ENCODE measurements around the gene ARHGAP45. TPM values are rescaled to one million over a fixed set of nuclear protein-coding genes. Genes with fewer than 3 reads are reported as not detected.

ARHGAP45 gene
- total RNA-seq, 2 donors from 2014 or later, result 320 to 338 TPM

GRCh38 chr19:1116726-1117581, 50.0 kb downstream of the ARHGAP45 start:
- ATAC-seq, result no peak
- Mint-ChIP-seq H3K36me3 (no peaks in the 10 kb centered on the region), H3K4me1 (ENCODE audit: low read depth in 2 of 2) (peaks cover 0 to 3% of the 10 kb centered on the region in 2 donors), H3K27ac (no peak overlapping the region), H3K9me3 (no peaks in the 10 kb centered on the region), H3K4me3 (no peak overlapping the region), H3K27me3 (no peaks in the 10 kb centered on the region)
- DNase-seq (ENCODE audit: low spot score), result no peak

- no peak for ATAC-seq
- H3K27ac Mint-ChIP-seq, result no peak overlapping the region
- peaks cover 0 to 3% of the 10 kb centered on the region in 2 donors for H3K4me1 Mint-ChIP-seq (ENCODE audit: low read depth in 2 of 2)
Observed at GRCh38 chr19:1117654-1118053, 50.7 kb downstream of the ARHGAP45 start.

GRCh38 chr19:1118999-1119398, 52.0 kb downstream of the ARHGAP45 start:
- Mint-ChIP-seq H3K4me3 (no peak overlapping the region), H3K9me3 (no peaks in the 10 kb centered on the region), H3K4me1 (ENCODE audit: low read depth in 2 of 2) (peaks cover 0 to 7% of the 10 kb centered on the region in 2 donors), H3K27me3 (no peaks in the 10 kb centered on the region), H3K27ac (no peak overlapping the region), H3K36me3 (no peaks in the 10 kb centered on the region)
- ATAC-seq (no peak), DNase-seq (ENCODE audit: low spot score) (no peak)

More at GRCh38 chr19:1117654-1118053, 50.7 kb downstream of the ARHGAP45 start:
- no peaks in the 10 kb centered on the region for H3K9me3 Mint-ChIP-seq
- no peak for DNase-seq (ENCODE audit: low spot score)
- no peaks in the 10 kb centered on the region for H3K36me3 Mint-ChIP-seq
- H3K27me3 Mint-ChIP-seq, result no peaks in the 10 kb centered on the region
- H3K4me3 Mint-ChIP-seq, result no peak overlapping the region

- Mint-ChIP-seq H3K27ac (no peak overlapping the region), H3K9me3 (no peaks in the 10 kb centered on the region), H3K36me3 (no peaks in the 10 kb centered on the region), H3K4me1 (ENCODE audit: low read depth in 2 of 2) (peaks cover 0 to 7% of the 10 kb centered on the region in 2 donors), H3K27me3 (no peaks in the 10 kb centered on the region), H3K4me3 (no peak overlapping the region)
- DNase-seq (ENCODE audit: low spot score) (no peak), ATAC-seq (no peak)
Observed at GRCh38 chr19:1119475-1120217, 52.7 kb downstream of the ARHGAP45 start.

- no peak for ATAC-seq
- Mint-ChIP-seq H3K9me3 (no peaks in the 10 kb centered on the region), H3K27me3 (no peaks in the 10 kb centered on the region), H3K4me3 (no peak overlapping the region), H3K36me3 (no peaks in the 10 kb centered on the region), H3K27ac (no peak overlapping the region), H3K4me1 (ENCODE audit: low read depth in 2 of 2) (peaks cover 0 to 13% of the 10 kb centered on the region in 2 donors)
- no peak for DNase-seq (ENCODE audit: low spot score)
Observed at GRCh38 chr19:1121395-1121794, 54.4 kb downstream of the ARHGAP45 start.

GRCh38 chr19:1122021-1122971, 55.3 kb downstream of the ARHGAP45 start:
- Mint-ChIP-seq H3K4me3 (no peak overlapping the region), H3K4me1 (ENCODE audit: low read depth in 2 of 2) (peaks cover 0 to 17% of the 10 kb centered on the region in 2 donors), H3K27me3 (no peaks in the 10 kb centered on the region), H3K27ac (no peak overlapping the region), H3K36me3 (no peaks in the 10 kb centered on the region), H3K9me3 (no peaks in the 10 kb centered on the region)
- ATAC-seq (no peak), DNase-seq (ENCODE audit: low spot score) (no peak)

GRCh38 chr19:1122972-1123363, 56.0 kb downstream of the ARHGAP45 start:
- Mint-ChIP-seq H3K4me1 (ENCODE audit: low read depth in 2 of 2) (peaks cover 0 to 23% of the 10 kb centered on the region in 2 donors), H3K9me3 (no peaks in the 10 kb centered on the region), H3K36me3 (no peaks in the 10 kb centered on the region), H3K27ac (no peak overlapping the region), H3K4me3 (no peak overlapping the region), H3K27me3 (no peaks in the 10 kb centered on the region)
- DNase-seq (ENCODE audit: low spot score) (peak; percentile 78), ATAC-seq (peak; percentile 80 to 87)

GRCh38 chr19:1123381-1123780, 56.4 kb downstream of the ARHGAP45 start:
- DNase-seq (ENCODE audit: low spot score) (no peak), ATAC-seq (peak in 1 of 2 donors; percentile 3)
- no peaks in the 10 kb centered on the region for H3K9me3 Mint-ChIP-seq
- H3K27me3 Mint-ChIP-seq, result no peaks in the 10 kb centered on the region
- no peak overlapping the region for H3K4me3 Mint-ChIP-seq
- H3K4me1 Mint-ChIP-seq (ENCODE audit: low read depth in 2 of 2), result peaks cover 0 to 23% of the 10 kb centered on the region in 2 donors
- no peaks in the 10 kb centered on the region for H3K36me3 Mint-ChIP-seq
- no peak overlapping the region for H3K27ac Mint-ChIP-seq

- no peak overlapping the region for H3K4me3 Mint-ChIP-seq
- DNase-seq (ENCODE audit: low spot score) (no peak), ATAC-seq (no peak)
- no peaks in the 10 kb centered on the region for H3K27me3 Mint-ChIP-seq
- no peak overlapping the region for H3K27ac Mint-ChIP-seq
- no peaks in the 10 kb centered on the region for H3K9me3 Mint-ChIP-seq
- peaks cover 0 to 25% of the 10 kb centered on the region in 2 donors for H3K4me1 Mint-ChIP-seq (ENCODE audit: low read depth in 2 of 2)
- no peaks in the 10 kb centered on the region for H3K36me3 Mint-ChIP-seq
Observed at GRCh38 chr19:1123885-1124677, 57.1 kb downstream of the ARHGAP45 start.

GRCh38 chr19:1125601-1126467, 58.9 kb downstream of the ARHGAP45 start:
- peaks cover 0 to 35% of the 10 kb centered on the region in 2 donors for H3K4me1 Mint-ChIP-seq (ENCODE audit: low read depth in 2 of 2)
- no peak for ATAC-seq
- no peaks in the 10 kb centered on the region for H3K27me3 Mint-ChIP-seq
- no peaks in the 10 kb centered on the region for H3K9me3 Mint-ChIP-seq
- no peak for DNase-seq (ENCODE audit: low spot score)
- H3K4me3 Mint-ChIP-seq, result no peak overlapping the region
- H3K27ac Mint-ChIP-seq, result peak overlapping the region in 1 of 2 donors; percentile 14
- no peaks in the 10 kb centered on the region for H3K36me3 Mint-ChIP-seq

GRCh38 chr19:1126984-1127760, 60.2 kb downstream of the ARHGAP45 start:
- ATAC-seq, result no peak
- DNase-seq (ENCODE audit: low spot score), result no peak
- H3K27me3 Mint-ChIP-seq, result no peaks in the 10 kb centered on the region
- no peak overlapping the region for H3K4me3 Mint-ChIP-seq
- H3K27ac Mint-ChIP-seq, result no peak overlapping the region
- no peaks in the 10 kb centered on the region for H3K9me3 Mint-ChIP-seq
- H3K4me1 Mint-ChIP-seq (ENCODE audit: low read depth in 2 of 2), result peaks cover 0 to 31% of the 10 kb centered on the region in 2 donors
- H3K36me3 Mint-ChIP-seq, result no peaks in the 10 kb centered on the region
